Germinal center (tissue), 1 donor: ENCODE data around the gene TSPAN31.
A peak's percentile ranks its signal among the peaks of the same experiment; 100 is the strongest.
"Not testable (repeated sequence)": the region's sequence is repeated elsewhere in the genome, so short reads cannot be mapped to it uniquely, and the experiment has no call there.

Experiments
- DNase-seq: peaks from one replicate; pipeline ENCODE4 v3.0.0; 2012; ENCODE audit warnings: mixed read lengths, low spot score

Gene TSPAN31

DNA sequence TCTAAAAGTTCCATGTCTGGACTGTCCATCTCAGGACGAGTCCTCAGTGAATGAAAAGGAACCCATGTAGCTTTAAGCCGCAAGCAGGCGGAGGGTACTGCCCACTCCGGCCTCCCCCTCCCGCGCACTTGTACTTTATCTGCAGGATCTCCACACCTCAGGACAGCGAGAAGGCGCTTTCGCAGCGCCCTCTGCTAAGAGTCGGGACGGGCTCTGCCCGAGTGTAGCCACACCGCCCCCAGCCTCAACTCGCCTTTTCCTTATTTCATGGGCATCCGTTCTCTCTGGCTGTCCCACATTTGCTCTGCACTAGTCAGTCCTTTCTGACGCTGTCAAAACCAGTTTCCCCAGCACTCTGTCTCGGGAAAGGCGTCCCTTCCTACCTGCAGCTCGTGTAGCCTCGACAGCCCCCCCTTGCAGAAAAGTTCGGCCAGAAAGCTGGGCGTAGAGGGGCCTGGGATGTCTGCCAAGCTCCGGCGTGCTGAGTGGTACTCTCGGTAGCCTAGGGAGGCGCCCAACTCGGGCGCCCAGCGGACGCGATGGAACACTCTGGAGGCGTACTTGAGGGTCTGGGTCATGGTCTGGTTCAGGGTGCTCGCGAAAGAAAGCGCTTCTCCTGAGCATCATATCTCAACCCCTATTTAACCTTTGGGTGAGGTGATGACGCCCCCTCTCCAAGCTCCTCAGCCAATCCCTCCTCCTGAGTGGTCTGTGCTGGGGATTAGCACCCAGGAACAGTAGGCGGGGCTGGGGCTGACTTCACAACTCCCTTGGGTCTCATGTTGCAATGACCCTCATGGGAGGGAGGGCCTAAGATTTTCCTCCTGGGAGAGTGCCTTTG, 21.8 kb downstream of the TSPAN31 start, which contains the start of gene CYP27B1:
CYP27B1 (minus strand) TSS at position 615 of the 841 bp plus-strand sequence; CDS start at position 578, 37 bp downstream.
- DNase-seq: no peak

DNA sequence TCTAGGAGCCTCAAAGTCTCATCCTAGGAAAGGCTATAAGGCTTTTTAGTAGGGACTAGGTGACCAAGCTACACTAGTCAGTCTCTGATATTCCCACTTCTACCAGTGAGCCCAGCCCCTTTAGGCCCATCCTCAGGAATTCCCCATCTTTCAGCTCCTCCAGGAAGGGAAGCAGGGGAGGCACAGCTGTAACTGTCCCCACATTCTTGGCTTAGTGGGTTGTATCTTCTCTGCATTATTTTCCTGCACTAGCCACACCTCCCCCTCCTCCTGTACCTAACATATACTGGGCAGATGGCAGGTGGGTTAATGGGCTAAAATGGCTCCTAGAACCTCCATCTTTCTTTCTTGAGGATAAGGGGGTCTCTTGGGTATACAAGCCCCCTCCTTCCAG, 22.5 kb downstream of the TSPAN31 start:
- DNase-seq: no peak

DNA sequence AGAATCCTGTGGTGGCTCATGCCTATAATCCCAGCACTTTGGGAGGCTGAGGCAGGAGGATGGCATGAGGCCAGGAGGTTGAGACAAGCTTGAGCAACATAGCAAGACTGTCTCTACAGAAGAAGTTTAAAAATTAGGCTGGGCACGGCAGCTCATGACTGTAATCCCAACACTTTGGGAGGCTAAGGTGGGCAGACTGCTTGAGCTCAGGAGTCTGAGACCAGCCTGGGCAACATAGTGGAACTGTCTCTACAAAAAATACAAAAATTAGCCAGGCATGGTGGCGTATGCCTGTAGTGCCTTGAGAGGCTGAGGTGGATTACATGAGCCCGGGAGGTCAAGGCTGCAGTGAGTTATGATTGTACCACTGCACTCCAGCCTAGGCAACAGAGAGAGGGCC, 23.0 kb downstream of the TSPAN31 start:
- no peak for DNase-seq

DNA sequence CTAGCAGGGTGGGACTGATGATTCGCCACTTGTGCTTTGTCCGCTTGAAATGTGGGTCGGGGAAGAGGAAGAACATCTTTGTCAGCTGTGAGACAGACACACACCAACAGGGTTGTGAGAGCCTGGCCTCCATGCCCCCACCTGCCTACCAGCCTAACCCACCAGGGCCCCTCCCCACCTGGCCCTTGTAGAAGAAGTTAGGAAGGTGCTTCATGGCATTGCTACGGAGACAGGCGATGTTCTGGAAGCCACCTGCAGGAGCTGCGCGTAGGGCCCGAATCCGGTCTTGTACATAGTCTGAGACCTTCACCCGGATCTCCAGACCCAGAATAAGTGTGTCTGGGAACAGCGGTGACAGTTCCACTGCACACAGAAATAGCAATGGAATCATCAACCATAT, 24.8 kb downstream of the TSPAN31 start:
- no peak for DNase-seq

DNA sequence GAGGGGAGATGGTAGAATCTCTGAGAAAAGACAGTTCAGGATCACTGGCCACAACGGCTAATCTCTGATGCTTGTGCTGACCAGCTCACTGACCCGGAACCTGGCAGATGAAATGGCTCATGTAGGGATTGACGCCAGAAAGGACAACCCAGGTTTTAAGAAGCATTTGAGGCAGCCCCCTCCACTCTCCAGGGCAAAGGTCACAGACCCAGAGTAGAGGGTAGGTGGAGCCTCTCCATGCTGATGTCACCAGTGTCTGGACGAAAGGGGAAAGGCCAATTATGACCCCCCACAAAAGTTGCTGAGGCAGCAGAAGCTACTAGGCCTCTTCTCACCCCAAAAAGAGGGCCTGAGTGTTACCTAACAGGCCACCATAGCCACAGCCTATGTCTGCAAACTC, 25.9 kb downstream of the TSPAN31 start:
- DNase-seq: no peak

DNA sequence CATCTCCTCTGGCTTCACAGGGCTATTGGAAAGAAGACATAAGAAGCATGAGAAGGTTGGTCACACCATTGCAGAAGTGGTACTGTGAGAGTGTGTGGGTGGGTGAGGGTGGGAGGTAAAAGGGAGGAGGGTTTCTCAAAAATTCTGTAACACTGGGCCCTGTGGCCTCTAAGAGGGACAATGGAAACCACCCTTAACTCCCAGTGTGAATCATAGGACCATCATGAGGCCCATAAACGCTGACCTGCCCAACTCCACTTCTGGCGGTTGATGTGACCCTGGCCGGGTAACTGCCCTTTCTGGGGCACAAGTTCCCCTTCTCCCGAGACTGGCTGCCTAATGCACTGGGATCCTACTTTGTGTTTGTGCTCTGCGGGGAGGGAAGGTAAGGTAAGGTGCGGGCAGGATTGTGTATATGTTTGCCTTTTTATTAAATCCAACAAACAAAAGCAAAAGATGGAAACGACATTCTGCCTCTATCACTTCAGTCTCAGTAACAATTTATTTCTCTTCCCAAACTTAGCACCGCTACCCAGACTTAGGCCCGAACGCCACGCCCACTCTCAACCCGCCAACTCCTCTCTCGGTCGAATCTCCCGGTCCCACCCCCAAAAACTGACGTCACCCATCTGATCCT, 26.5 kb downstream of the TSPAN31 start:
- DNase-seq: peak; percentile 84

DNA sequence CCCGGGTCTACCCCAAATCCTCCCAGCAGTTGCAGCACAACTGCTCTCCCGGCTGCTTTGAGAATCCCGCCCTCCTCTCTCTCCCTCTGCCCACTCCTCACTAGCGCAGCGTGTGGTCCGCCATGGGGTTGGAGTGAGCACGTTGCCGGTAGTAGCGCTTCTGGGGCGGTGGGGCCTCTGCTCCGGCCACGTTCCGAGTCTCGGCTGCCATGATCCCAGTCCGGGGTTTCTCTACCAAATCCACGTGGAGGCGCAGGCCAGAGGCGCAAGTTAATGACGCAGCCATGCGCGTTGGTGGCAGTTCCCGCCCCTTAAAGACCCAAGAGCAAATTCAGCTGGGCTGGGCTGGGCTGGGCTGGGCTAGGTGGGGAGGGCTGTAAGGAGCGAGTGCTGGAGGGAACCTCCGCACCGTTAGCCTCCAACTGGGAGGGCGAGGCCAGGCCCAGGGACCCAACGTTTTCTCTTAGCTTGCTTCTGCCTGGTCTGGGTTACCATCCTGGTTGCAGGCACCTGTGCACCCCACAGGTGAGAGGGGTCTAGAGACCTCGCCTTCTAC, 27.1 kb downstream of the TSPAN31 start, which contains the start of gene METTL1:
METTL1 (minus strand) TSS at position 233 of the 556 bp plus-strand sequence; CDS start at position 211, 22 bp downstream.
- peak; percentile 89 for DNase-seq

DNA sequence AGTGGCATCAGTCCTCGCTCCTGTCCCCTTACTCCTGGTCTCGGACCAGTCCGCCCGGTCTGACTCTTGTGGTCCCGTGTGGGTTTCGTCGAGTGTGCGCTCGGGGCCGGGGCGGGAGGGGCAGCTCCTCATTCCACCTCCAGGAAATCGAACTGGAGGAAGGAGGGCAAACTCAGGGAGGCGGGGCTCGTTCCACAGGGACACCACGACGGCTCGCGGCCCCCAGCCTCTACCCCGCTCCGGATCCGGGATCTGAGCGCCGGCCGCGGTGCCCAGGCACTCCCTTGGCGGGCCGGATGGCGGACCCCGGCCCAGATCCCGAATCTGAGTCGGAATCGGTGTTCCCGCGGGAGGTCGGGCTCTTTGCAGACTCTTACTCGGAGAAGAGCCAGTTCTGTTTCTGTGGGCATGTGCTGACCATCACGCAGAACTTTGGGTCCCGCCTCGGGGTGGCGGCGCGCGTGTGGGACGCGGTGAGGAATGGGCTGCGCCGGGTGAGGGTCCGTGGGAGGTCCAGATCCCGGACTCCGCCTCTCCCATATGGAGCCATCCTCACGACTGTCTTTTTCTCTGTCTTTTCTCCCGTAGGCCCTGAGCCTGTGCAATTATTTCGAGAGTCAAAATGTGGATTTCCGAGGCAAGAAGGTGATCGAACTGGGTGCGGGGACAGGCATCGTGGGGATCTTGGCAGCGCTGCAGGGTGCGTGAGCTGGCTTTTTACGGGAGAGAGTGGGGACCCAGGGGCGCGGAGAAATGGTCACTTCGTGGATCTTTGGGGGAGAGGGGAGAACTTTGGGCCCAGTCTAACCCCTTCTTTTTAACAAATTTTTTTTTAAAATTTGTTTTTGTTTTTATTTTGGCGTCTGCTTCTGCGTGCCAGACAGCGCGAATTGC, 27.8 kb downstream of the TSPAN31 start, which contains the start of gene EEF1AKMT3:
EEF1AKMT3 (plus strand) TSS at position 186 of the 894 bp plus-strand sequence; CDS start at position 297, 111 bp downstream.
- peak; percentile 51 for DNase-seq

DNA sequence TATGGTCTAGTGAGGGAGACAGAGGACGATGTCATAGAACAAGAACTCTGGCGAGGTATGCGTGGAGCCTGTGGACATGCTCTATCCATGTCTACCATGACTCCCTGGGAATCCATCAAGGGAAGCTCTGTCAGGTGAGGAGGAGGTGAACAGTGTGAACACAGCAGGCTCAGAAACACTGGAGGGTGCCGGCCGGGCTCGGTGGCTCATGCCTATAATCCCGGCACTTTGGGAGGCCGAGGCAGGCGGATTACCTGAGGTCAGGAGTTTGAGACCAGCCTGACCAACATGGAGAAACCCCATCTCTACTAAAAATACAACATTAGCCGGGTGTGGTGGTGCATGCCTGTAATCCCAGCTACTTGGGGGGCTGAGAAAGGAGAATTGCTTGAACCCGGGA, 29.8 kb downstream of the TSPAN31 start:
- not testable (repeated sequence) for DNase-seq

DNA sequence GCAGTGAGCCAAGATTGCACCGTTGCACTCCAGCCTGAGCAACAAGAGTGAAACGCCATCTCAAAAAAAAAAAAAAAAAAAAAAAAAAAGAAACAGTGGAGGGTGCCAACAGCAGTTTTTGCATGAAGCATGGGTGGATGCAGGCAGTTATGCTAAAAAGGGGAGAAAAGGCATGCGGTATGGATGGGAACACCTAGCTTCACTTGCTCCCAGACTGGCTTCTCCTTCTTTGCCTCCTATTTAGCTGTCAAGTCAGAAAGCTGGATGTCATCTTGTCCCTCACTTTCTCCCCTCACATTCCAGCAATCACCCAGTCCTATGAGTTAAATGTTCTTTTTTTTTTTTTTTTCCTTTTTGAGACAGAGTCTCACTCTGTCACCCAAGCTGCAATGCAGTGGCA, 30.2 kb downstream of the TSPAN31 start:
- no peak for DNase-seq

DNA sequence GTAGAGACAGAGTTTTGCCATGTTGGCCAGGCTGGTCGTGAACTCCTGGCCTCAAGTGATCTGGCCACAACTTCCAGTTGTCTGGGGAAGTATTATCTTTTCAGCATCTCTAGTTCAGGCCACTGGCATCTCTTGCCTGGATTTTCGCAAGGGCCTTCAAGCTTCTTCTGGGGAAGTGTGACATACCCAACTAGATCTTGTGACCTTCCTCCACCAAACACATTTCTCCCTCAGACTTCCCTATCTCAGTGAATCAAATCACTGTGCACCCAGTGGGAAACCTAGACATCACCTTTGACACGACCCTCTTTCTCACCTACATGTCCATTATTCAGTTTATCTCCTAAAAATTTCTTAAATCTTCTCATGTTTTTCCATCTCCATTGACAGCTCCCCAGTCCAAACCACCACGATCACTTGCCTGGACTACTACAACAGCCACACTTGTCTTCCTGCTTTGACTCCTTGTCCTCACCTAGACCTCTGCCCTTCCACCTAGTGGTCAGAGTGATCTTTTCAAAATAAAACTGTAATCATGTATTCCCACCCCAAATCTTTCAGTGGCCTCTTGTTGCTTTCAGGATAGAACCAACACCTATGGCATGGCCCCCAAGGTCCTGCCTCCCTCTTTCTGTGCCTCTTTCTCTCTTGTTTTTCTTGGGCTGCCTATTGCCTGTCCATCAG, 30.9 kb downstream of the TSPAN31 start:
- no peak for DNase-seq

DNA sequence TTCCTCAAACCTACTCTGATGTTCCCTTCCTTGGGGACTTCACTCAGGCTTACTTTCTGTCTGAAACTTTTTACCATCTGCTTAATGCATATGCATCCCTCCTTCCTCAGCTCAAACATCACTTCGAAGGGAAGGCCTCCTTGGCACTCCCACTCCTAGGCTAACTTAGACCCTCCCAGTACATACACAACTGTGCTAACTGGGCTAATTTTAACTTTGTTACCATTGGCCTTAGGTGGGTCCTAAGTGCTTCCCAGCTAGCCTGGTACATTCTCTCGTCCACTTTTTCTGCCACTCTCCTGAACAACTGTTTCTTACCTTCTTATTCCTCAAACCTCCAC, 31.4 kb downstream of the TSPAN31 start:
- DNase-seq: no peak

DNA sequence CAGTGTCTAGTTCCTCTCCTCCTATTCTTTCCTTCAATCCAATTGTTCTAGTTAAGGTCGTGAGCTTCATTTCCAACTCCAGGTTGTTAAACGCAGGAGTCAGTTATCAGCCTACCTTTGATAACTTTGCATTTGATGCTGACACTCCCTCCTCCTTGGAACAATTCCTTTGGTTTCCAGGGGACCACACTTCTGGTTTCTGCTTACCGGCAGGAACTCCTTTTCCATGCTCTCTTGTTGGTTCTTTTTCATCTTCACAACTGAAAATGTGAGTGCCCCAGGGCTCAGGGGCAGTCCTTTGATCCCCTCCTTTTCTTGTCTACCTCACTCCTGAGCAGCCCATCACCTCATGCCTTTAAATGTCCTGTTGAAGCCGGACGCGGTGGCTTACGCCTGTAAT, 32.5 kb downstream of the TSPAN31 start:
- DNase-seq: no peak

DNA sequence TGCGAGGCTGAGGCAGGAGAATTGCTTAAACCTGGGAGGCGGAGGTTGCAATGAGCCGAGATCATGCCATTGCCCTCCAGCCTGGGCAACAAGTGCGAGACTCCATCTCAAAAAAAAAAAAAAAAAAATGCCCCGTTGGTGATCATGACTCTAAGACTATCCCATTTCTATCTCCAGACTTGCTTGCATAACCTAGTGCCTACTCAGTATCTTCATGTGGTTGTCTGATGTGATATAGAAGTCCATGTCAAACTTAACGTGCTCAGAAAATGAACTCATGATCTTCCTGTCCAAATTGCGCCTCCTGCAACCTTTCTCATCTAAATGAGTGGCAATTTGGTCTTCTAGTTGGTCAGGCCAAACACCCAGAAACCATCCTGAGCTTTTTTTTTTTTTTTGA, 33.1 kb downstream of the TSPAN31 start:
- DNase-seq: no peak

DNA sequence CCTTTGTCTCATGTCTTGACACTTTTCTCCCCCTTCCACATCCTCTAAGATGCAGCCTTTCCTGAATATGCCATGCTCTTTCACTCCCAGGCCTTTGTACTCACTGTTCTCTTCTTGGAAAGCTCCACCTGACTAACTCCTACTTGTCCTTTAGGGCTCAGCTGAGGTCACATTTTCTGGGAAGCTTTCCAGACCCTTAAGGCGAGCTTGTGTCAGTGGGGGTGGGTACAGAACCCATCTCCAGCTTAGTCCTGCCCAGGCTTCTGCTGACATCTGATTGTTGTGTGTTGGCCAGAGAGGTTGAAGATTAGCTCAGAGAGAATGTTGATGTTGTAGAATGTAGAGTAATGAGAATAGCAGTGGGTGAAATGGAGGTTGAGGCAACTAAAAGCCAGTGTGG, 34.9 kb downstream of the TSPAN31 start:
- no peak for DNase-seq

DNA sequence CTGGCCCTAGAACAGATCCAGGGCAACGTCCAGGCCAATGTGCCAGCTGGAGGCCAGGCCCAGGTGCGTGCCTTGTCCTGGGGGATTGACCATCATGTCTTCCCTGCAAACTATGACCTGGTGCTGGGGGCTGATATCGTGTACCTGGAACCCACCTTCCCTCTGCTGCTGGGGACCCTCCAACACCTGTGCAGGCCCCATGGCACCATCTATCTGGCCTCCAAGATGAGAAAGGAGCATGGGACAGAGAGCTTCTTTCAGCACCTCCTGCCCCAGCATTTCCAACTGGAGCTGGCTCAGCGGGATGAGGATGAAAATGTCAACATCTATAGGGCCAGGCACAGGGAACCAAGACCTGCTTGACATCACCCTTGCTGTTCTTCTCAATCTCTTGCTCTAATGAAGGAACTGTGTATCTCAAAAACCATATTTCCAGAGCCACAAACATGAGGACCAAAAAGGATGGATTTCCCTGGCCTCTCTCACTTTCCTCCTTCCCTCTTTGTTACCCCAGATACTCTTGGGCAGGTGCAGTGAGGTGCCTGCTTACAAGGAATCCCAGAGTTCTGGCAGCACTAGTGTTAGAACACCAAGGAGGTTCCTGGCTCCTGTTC, 35.6 kb downstream of the TSPAN31 start:
- DNase-seq: no peak

DNA sequence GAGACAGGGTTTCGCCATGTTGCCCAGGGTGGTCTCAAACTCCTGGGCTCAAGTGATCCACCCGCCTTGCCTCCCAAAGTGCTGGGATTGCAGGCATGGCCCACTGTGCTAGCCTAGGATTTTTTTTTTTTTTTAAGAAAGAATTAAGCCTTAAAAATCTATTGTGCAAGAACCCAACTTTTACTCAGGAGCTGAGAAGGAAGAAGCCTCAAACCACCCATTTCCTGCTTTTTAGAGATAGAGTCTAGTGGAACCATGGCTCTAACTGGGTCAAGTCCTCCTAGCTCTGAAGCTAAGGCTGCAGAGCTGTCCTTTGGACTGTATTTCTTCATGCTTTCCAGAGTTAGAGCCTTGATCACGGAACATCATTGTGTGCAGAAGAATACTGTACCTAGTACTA, 36.4 kb downstream of the TSPAN31 start:
- DNase-seq: no peak

DNA sequence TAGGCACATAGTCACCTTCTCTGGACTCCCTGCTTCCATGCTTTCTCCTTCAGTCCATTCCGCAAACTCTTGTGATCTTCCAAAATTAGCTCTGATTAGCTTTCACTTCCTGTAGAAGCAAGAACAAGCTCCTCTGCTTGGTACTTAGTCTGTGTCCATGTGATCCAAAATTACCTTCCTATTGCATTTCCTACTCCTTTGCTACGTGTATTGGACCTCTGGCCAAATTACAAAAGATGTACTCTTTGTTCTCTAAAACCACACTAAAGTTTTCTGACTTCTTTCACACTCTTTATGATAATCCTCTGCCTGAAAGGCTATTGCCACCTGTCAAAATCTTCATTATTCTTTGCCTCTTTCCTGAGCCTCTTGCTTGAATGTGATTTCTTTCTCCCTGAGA, 37.0 kb downstream of the TSPAN31 start:
- no peak for DNase-seq

DNA sequence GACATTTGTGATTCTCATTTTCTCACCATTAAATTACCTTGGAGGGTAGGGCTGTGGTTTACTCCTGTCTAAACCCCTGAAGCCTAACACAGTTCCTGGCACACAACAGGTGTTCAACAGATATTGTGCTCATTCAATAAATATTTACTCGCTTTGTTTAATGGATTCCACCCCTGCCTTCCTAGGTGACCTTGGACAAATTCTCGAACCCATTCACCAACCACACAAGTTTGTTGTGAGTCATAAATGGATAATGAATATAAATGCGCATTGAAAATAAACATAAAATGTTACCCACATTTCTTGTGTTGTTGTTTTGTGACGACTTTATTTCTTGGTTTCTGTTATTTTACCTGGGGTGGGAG, 37.4 kb downstream of the TSPAN31 start:
- DNase-seq: no peak

DNA sequence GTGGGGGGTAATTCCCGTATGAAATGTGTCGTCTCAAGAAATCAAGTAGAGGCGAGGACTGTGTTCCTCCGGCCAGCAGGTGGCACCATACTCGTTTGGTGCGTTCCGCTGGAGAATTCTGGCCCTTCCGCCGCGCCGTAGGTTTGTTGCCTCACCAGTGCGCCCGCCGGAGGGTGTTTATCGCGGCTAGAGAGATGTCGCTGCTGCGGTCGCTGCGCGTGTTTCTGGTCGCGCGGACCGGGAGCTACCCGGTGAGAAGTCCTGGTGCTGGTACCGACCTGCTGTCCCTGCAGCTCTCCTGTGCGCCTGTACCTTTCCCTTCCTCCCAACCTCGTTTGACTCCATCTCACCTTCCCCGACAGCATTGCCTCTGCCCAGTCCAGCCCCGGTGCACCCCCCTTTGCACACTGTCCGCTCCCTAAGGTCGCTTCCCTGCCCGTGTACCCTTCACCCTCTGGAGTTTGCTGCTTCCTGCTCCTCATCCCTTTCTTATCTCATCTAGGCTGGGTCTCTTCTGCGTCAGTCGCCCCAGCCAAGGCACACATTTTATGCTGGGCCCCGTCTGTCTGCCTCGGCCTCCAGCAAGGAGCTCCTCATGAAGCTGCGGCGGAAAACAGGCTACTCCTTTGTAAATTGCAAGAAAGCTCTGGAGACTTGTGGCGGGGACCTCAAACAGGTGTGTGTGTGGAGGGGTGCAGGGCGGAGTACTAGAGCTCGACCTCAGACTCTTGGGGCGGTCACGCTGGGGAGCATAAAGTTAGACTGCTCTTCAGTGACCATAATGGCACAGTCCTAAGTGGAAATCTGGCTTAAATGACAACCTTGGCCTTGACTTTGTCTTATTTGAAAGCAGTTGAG, 38.0 kb downstream of the TSPAN31 start, which contains the start of gene TSFM:
TSFM (plus strand) TSS at position 180 of the 858 bp plus-strand sequence; CDS start at position 195, 15 bp downstream.
- peak; percentile 82 for DNase-seq
